Thyroid gland (tissue), 4 donors: ENCODE results near the gene CRAMP1.

ENCODE experiments used
- POLR2A ChIP-seq, 2 donors: fragments of 450-650 bp; IDR thresholded peaks; one replicate each; pipeline ENCODE4 v1.6.1; 2017; ENCODE audit warnings: antibody characterized with exemption in 2 of 2, mild to moderate bottlenecking in 2 of 2, moderate library complexity in 1 of 2
- TF ChIP-seq, protein P1 (sequence below), 6 experiments: fragments of 200-600 bp in 3 of 6; fragments of 450-650 bp in 3 of 6; sonication (generic) in 3 of 6; IDR thresholded peaks; one replicate each; pipeline ENCODE4 v1.5.1; 2016 to 2019; ENCODE audit warnings: antibody characterized with exemption in 6 of 6, mild to moderate bottlenecking in 2 of 6, inconsistent platforms in 1 of 6, moderate library complexity in 1 of 6

DNA sequence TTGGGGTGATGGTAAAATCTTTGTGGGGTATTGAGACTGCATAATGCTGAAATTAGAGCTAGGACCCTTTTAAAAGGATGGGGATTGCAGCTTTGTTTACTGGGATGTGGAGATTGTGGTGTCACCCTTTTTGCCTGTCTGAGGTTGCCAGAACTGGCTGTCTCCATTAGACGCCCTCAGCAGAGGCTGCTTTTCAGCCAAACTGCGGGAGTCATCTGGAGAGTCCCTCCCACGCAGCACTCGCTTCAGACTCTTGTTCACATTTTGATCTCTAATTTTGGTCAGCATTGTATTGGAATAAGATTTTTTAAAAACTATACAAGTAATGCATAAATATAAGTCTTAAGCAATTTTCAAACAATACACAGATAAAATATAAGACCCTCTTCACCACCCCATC lies 38.0 kb downstream of the CRAMP1 start:
- TF ChIP-seq, protein P1, sequence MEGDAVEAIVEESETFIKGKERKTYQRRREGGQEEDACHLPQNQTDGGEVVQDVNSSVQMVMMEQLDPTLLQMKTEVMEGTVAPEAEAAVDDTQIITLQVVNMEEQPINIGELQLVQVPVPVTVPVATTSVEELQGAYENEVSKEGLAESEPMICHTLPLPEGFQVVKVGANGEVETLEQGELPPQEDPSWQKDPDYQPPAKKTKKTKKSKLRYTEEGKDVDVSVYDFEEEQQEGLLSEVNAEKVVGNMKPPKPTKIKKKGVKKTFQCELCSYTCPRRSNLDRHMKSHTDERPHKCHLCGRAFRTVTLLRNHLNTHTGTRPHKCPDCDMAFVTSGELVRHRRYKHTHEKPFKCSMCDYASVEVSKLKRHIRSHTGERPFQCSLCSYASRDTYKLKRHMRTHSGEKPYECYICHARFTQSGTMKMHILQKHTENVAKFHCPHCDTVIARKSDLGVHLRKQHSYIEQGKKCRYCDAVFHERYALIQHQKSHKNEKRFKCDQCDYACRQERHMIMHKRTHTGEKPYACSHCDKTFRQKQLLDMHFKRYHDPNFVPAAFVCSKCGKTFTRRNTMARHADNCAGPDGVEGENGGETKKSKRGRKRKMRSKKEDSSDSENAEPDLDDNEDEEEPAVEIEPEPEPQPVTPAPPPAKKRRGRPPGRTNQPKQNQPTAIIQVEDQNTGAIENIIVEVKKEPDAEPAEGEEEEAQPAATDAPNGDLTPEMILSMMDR (IDR thresholded peaks at IDR 0.05): no peak
- TF ChIP-seq POLR2A (IDR thresholded peaks at IDR 0.05): no peak
